LNCAP (cell line): ENCODE measurements around the gene EXOC6B.

Source experiments
- TF ChIP-seq, protein P1 (sequence below): fragments of 450-650 bp; IDR thresholded peaks from 2 replicates; pipeline ENCODE4 v1.5.1; 2017; ENCODE audit warnings: mild to moderate bottlenecking

The EXOC6B gene

DNA sequence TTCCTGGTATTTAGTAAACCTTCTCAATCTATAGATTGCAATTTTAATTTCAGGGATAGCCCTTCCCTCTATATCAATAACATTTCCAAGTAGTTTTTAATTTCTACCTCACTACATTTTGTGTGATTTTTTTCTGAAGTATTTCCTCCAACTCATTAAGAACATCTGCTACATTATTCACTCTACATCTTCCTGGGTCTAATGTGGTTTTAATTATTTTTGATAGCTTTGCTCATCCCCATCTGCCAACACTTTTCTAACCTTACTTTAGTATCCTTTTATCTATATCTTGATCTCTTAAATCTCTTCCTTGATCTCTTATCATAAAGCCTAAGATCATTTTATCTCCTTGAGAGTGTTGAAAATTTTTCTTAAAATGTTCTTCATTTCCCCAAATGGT is 399.8 kb downstream of the EXOC6B start:
- TF ChIP-seq, protein P1, sequence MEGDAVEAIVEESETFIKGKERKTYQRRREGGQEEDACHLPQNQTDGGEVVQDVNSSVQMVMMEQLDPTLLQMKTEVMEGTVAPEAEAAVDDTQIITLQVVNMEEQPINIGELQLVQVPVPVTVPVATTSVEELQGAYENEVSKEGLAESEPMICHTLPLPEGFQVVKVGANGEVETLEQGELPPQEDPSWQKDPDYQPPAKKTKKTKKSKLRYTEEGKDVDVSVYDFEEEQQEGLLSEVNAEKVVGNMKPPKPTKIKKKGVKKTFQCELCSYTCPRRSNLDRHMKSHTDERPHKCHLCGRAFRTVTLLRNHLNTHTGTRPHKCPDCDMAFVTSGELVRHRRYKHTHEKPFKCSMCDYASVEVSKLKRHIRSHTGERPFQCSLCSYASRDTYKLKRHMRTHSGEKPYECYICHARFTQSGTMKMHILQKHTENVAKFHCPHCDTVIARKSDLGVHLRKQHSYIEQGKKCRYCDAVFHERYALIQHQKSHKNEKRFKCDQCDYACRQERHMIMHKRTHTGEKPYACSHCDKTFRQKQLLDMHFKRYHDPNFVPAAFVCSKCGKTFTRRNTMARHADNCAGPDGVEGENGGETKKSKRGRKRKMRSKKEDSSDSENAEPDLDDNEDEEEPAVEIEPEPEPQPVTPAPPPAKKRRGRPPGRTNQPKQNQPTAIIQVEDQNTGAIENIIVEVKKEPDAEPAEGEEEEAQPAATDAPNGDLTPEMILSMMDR: no peak

DNA sequence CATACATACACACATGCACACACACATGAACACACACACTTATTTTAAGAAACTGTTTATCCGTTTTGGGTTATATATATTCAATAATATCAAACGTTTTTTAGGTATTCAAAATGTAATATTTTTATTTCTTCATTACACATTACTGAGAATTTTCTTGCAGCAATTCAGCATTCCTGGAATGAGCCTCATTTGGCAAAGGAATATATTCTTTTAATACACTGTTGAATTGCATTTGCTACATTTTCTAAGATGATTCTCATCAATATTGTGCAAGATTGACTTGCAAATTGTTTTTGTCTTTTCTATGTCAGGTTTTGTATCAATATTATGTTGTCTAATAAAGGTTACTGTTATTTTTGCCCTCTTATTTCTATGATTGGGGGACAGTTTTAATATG is 402.1 kb downstream of the EXOC6B start:
- TF ChIP-seq, protein P1: no peak

- TF ChIP-seq, protein P1: no peak
Measured at GRCh38 chr2:72415781-72416475, 409.9 kb downstream of the EXOC6B start.

DNA sequence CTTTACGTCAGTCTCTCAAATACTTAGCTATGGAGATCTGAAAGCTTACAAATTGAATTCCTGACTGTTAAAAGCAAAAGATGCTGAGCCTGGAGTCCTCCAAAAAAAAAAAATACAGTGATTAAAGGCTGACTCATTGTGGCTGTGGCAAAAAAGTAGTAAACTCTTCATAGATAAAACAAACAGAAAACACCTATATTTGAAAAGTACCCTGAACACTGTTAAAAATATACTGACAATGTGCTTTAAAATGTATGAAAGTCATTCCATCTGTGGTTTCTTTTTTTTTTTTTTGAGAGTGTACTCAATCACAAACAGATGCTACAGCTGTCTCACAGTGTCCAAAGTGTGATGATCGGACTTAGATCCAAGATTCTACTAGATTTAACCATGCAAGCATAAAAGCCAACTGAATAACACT is 410.6 kb downstream of the EXOC6B start:
- TF ChIP-seq, protein P1: no peak

GRCh38 chr2:72414137-72414760 is 411.6 kb downstream of the EXOC6B start:
- TF ChIP-seq, protein P1: no peak

DNA sequence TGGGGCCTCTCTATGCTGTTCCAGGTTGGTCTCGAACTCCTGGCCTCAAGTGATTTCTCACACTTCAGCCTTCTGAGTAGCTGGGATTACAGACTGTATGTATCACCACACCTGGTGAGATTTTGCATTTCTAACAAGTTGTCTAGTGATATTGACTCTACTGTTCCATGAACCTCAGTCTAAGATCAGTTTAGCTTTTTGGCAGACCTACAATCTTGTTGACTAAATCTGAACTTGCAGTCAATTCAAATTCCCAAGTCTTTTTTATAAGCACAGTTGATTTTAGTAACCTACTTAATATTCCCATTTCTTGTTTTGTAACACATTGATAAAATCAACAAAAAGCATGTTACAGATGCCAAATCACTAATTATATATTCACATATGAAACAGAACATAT is 412.1 kb downstream of the EXOC6B start:
- TF ChIP-seq, protein P1: no peak

DNA sequence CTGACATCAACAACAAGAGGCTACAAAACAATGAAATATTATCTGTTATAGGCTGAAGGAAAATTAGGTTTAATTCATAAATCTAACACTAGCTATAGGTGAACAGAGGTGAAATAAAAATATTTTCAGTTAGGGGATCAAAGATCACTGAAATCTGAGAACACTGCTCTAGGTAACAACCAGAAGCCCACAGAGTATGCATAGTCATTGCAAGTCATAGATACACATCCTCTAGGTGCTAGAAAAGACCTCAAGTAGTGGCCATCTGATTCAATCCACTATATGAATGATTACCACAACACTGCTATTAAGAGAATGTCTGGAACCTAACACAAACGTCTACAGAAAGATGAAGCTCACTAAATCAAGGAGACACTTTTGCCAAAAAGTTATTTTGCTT is 413.6 kb downstream of the EXOC6B start:
- TF ChIP-seq, protein P1: no peak
